Kidney (tissue), 14 donors: ENCODE data around the gene PACSIN3. TPM values are rescaled to one million over a fixed set of nuclear protein-coding genes. Genes with fewer than 3 reads are reported as not detected.

Experiments used
- DNase-seq, 5 donors: peaks; one replicate each; pipeline ENCODE4 v3.0.0-alpha.2; 2013 to 2020
- FAIRE-seq: peaks from 2 replicates; lab custom pipeline; 2012; peaks lifted over from hg19 to GRCh38; lab: Jason Lieb, UNC
- H3K27ac ChIP-seq, 2 donors: one replicate each; pipeline ENCODE4 v1.7.0; 2013; ENCODE audit warnings: low read depth in 2 of 2, low read length in 2 of 2, inconsistent platforms in 1 of 2
- H3K27me3 ChIP-seq: one replicate; pipeline ENCODE4 v1.7.1; 2013; ENCODE audit warnings: low read length, inconsistent platforms; ENCODE audit not compliant: control insufficient read depth, insufficient read depth
- H3K36me3 ChIP-seq, 3 donors: one replicate each; pipeline versions ENCODE4 v1.7.0 to v1.7.1; 2013; ENCODE audit warnings: low read length in 3 of 3, control low read depth in 1 of 3, inconsistent platforms in 1 of 3; ENCODE audit not compliant: insufficient read depth in 3 of 3, control insufficient read depth in 2 of 3
- H3K4me1 ChIP-seq, 3 donors: one replicate each; pipeline versions ENCODE4 v1.7.0 to v1.7.1; 2013; ENCODE audit warnings: low read length in 3 of 3, inconsistent platforms in 1 of 3, low read depth in 1 of 3; ENCODE audit not compliant: control insufficient read depth in 2 of 3, insufficient read depth in 2 of 3
- H3K4me3 ChIP-seq, 3 donors: one replicate each; pipeline versions ENCODE4 v1.7.0 to v1.8.1; 2013; ENCODE audit warnings: low read length in 3 of 3, control low read depth in 1 of 3, inconsistent platforms in 1 of 3
- H3K9ac ChIP-seq, 3 donors: one replicate each; pipeline versions ENCODE4 v1.7.0 to v1.7.1; 2013; ENCODE audit warnings: low read length in 3 of 3, control low read depth in 1 of 3, inconsistent platforms in 1 of 3
- H3K9me3 ChIP-seq, 3 donors: one replicate each; pipeline versions ENCODE4 v1.7.0 to v1.7.1; 2013; ENCODE audit warnings: low read length in 3 of 3, control low read depth in 1 of 3, inconsistent platforms in 1 of 3; ENCODE audit not compliant: control insufficient read depth in 2 of 3, insufficient read depth in 1 of 3
- CTCF ChIP-seq: IDR thresholded peaks from 3 replicates; pipeline ENCODE4 v1.5.1; 2012; ENCODE audit warnings: mild to moderate bottlenecking, moderate library complexity, borderline replicate concordance; ENCODE audit not compliant: insufficient read depth; ENCODE audit errors: extremely low read depth
- intact Hi-C: fragments of 100-400 bp; cut with DNase I; formaldehyde crosslinking; loops from one replicate; pipeline ENCODE4 v1.11.1; 2022
- polyA plus RNA-seq: library from polyadenylated mRNA; stranded (reverse); fragments of 350-450 nt; fragmentation: Illumina TruSeq; extraction: RNeasy Lipid Tissue Mini Kit (QIAGEN cat#74804); gene quantifications from one replicate; pipeline ENCODE4 v1.2.3, GENCODE V29; 2014; ENCODE audit warnings: low read depth, low replicate concordance; ENCODE audit not compliant: insufficient read depth
- total RNA-seq: library from RNA; stranded (reverse); fragmentation: NEBNext Ultra II Directional; extraction: Animal tissue kit (Norgen Biotek cat#: 25700); gene quantifications from one replicate; pipeline ENCODE4 v1.2.1, GENCODE V29; 2021
- donor health status: control.
- donor health status: control.
- donor health status: control.
- donor health status: control.
- donor health status: control.
- donor health status: DM: yes; HTN: yes; CAD: no.
- donor health status: Normal renal cell carcinoma (clear cell type).

The PACSIN3 gene
- total and polyA plus RNA-seq, 2 donors from 2014 or later = 15.1 to 28.5 TPM

- Histone ChIP-seq H3K36me3 (peaks cover 0 to 10% (median 7%) of the 10 kb centered on the region in 3 donors), H3K9me3 (no peaks in the 10 kb centered on the region), H3K4me3 (no peak overlapping the region), H3K4me1 (no peaks in the 10 kb centered on the region), H3K27ac (no peak overlapping the region), H3K27me3 (no peaks in the 10 kb centered on the region), H3K9ac (no peak overlapping the region)
- DNase-seq (no peak), FAIRE-seq (no peak)
- intact Hi-C loops = no loop called here
- no peak for TF ChIP-seq CTCF
These were observed 48.8 kb downstream of the PACSIN3 start for GRCh38 chr11:47137476-47137875.

- Histone ChIP-seq H3K4me1 (peaks cover 0 to 1% (median 0%) of the 10 kb centered on the region in 3 donors), H3K9me3 (no peaks in the 10 kb centered on the region), H3K9ac (no peak overlapping the region), H3K27ac (no peak overlapping the region), H3K4me3 (no peak overlapping the region), H3K27me3 (no peaks in the 10 kb centered on the region), H3K36me3 (peaks cover 0 to 10% (median 7%) of the 10 kb centered on the region in 3 donors)
- FAIRE-seq (no peak), DNase-seq (no peak)
- TF ChIP-seq CTCF = no peak
- intact Hi-C loops = no loop called here
These were observed 49.3 kb downstream of the PACSIN3 start for GRCh38 chr11:47136921-47137320.

- peaks cover 0 to 2% (median 0%) of the 10 kb centered on the region in 3 donors for H3K4me1 ChIP-seq
- H3K9me3 ChIP-seq = no peaks in the 10 kb centered on the region
- DNase-seq (no peak), FAIRE-seq (no peak)
- H3K27me3 ChIP-seq = no peaks in the 10 kb centered on the region
- no peak for TF ChIP-seq CTCF
- H3K36me3 ChIP-seq = peaks cover 0 to 10% (median 7%) of the 10 kb centered on the region in 3 donors
- no peak overlapping the region for H3K27ac ChIP-seq
- intact Hi-C loops = no loop called here
- H3K9ac ChIP-seq = no peak overlapping the region
- H3K4me3 ChIP-seq = no peak overlapping the region
These were observed 49.9 kb downstream of the PACSIN3 start for GRCh38 chr11:47136327-47136726.

- H3K27ac ChIP-seq = no peak overlapping the region
- intact Hi-C loops = no loop called here
- no peak overlapping the region for H3K9ac ChIP-seq
- no peak overlapping the region for H3K4me3 ChIP-seq
- TF ChIP-seq CTCF = no peak
- DNase-seq (no peak), FAIRE-seq (no peak)
- peaks cover 0 to 6% (median 4%) of the 10 kb centered on the region in 3 donors for H3K36me3 ChIP-seq
- no peaks in the 10 kb centered on the region for H3K27me3 ChIP-seq
- no peaks in the 10 kb centered on the region for H3K9me3 ChIP-seq
- H3K4me1 ChIP-seq = peaks cover 0 to 2% (median 0%) of the 10 kb centered on the region in 3 donors
These were observed 53.3 kb downstream of the PACSIN3 start for GRCh38 chr11:47132981-47133380.
